Lower lobe of right lung (tissue), 2 donors: Measurements from ENCODE around the gene TMEM144. TPM values are rescaled to one million over a fixed set of nuclear protein-coding genes. Genes with fewer than 3 reads are reported as not detected.
"Not testable (repeated sequence)": the region's sequence is repeated elsewhere in the genome, so short reads cannot be mapped to it uniquely, and the experiment has no call there.

Experiments used
- ATAC-seq, 2 donors: fragments of 200-7000 bp; cut with Tn5 transposase; one replicate each; pipeline ENCODE4 v1.9.1; 2020 to 2022; ENCODE audit warnings: mild to moderate bottlenecking in 2 of 2, moderate library complexity in 2 of 2
- DNase-seq: peaks from one replicate; pipeline ENCODE4 v3.0.0-alpha.2; 2020
- H3K27ac ChIP-seq: fragments of 200-600 bp; one replicate; pipeline ENCODE4 v1.8.0; 2022
- H3K27me3 ChIP-seq: fragments of 200-600 bp; one replicate; pipeline ENCODE4 v1.8.0; 2022; ENCODE audit warnings: low read depth
- H3K36me3 ChIP-seq: fragments of 200-600 bp; one replicate; pipeline ENCODE4 v1.8.0; 2022; ENCODE audit warnings: mild to moderate bottlenecking
- H3K4me1 ChIP-seq: fragments of 200-600 bp; one replicate; pipeline ENCODE4 v1.8.0; 2022
- H3K4me3 ChIP-seq: fragments of 200-600 bp; one replicate; pipeline ENCODE4 v1.8.0; 2022; ENCODE audit warnings: mild to moderate bottlenecking
- H3K9me3 ChIP-seq: fragments of 200-600 bp; one replicate; pipeline ENCODE4 v1.8.0; 2022
- intact Hi-C: fragments of 100-400 bp; cut with DNase I; formaldehyde crosslinking; loops from one replicate; pipeline ENCODE4 v1.11.0; 2022
- total RNA-seq: library from RNA; stranded (reverse); fragmentation: NEBNext Ultra II Directional; extraction: Animal tissue kit (Norgen Biotek cat#: 25700); gene quantifications from one replicate; pipeline ENCODE4 v1.2.1, GENCODE V29; 2021
- TF ChIP-seq, protein P1 (sequence below): fragments of 200-600 bp; IDR thresholded peaks from one replicate; pipeline ENCODE4 v1.8.0; 2022; ENCODE audit warnings: antibody characterized with exemption, mild to moderate bottlenecking
- donor health status: DM: no; HTN: yes; CAD: no; lungs with severe emphysema.

The TMEM144 gene
- total RNA-seq, 1 donor from 2014 or later: 13.1 TPM

DNA sequence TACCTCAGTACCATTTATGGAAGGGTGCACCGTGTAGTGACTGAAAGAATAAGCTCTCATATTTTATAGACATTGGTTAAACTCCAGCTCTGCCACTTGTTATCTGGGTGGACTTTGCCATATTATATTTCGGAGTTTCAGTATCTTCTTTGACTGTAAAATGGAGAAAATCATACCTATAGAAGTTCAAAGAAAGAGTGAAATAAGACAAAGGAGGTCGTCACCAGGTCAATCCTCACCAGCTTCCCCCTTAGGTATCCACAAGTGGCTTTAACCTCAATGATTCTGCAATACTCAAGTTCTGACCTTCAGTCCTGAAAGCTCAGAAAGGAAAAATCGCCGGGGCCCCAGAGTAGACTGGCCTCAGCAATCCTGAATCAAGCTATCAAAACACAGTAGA, 64.3 kb downstream of the TMEM144 start:
- Histone ChIP-seq H3K9me3 (no peaks in the 10 kb centered on the region), H3K4me3 (no peak overlapping the region), H3K36me3 (no peaks in the 10 kb centered on the region), H3K27me3 (no peaks in the 10 kb centered on the region), H3K4me1 (no peaks in the 10 kb centered on the region), H3K27ac (no peak overlapping the region)
- TF ChIP-seq, protein P1, sequence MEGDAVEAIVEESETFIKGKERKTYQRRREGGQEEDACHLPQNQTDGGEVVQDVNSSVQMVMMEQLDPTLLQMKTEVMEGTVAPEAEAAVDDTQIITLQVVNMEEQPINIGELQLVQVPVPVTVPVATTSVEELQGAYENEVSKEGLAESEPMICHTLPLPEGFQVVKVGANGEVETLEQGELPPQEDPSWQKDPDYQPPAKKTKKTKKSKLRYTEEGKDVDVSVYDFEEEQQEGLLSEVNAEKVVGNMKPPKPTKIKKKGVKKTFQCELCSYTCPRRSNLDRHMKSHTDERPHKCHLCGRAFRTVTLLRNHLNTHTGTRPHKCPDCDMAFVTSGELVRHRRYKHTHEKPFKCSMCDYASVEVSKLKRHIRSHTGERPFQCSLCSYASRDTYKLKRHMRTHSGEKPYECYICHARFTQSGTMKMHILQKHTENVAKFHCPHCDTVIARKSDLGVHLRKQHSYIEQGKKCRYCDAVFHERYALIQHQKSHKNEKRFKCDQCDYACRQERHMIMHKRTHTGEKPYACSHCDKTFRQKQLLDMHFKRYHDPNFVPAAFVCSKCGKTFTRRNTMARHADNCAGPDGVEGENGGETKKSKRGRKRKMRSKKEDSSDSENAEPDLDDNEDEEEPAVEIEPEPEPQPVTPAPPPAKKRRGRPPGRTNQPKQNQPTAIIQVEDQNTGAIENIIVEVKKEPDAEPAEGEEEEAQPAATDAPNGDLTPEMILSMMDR: no peak
- no peak for ATAC-seq
- intact Hi-C loops: no loop called here
- DNase-seq: no peak

DNA sequence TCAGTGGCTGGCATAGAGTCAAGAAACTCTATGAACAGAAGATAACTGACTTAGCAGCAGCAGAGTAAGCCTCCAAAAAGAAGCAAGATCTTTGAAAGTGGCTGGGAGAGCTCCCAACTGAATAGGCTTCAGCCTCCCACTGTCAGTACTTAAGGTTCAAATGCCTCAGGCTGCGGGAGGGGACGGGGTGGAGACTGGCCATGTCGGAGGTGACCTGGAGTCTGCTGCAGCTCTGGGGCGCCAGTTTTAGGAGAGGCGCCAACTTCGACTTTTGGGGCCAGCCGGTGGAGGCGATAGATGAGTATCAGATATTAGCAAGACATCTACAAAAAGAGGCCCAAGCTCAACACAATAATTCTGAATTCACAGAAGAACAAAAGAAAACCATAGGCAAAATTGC, 67.3 kb downstream of the TMEM144 start:
- no peak overlapping the region for H3K27ac ChIP-seq
- TF ChIP-seq, protein P1: no peak
- H3K4me1 ChIP-seq: no peaks in the 10 kb centered on the region
- intact Hi-C loops: no loop called here
- ATAC-seq (no peak), DNase-seq (no peak)
- no peaks in the 10 kb centered on the region for H3K9me3 ChIP-seq
- no peak overlapping the region for H3K4me3 ChIP-seq
- H3K27me3 ChIP-seq: no peaks in the 10 kb centered on the region
- no peaks in the 10 kb centered on the region for H3K36me3 ChIP-seq

DNA sequence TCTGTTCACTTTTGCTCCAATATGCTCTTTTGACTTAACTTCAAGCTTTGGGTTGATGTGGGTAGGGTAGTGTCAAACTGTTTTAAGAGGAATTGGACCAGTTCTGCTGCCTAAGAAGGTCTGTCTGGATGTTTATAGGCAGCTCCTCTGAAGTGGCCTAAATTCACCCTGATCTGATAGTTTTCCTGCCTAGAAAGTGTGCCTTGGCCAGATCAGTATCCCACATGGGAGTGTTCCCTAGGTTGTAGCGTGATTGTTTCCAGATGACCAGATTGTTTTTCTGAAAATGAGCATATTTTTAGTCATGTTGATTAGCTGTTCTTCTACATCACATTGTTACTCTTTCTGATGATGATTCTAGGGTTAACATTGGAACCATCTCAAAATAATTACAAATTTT, 68.8 kb downstream of the TMEM144 start:
- H3K9me3 ChIP-seq, H3K36me3 ChIP-seq, H3K27me3 ChIP-seq, H3K4me3 ChIP-seq, DNase-seq, intact Hi-C loops, ATAC-seq, H3K4me1 ChIP-seq, H3K27ac ChIP-seq: not testable (repeated sequence)

DNA sequence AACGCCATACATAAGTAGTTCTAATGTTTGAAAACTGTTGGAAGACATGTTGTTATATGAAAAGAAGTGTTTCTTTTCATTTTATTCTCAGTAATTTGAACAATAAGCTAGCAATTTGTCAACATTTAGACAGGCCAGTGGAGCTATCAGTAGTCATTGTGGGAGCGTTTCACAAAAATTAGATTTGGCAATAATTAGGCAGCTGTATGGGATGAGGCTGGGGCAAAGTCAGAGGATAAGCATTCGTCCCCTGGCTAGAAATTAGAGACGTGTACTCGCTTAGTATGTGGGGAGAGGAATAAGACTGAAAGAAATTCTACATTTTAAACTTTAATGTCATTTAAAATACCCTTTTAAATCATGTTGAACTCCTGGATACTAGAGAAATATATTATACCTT, 70.6 kb downstream of the TMEM144 start:
- no peaks in the 10 kb centered on the region for H3K27me3 ChIP-seq
- H3K4me3 ChIP-seq: no peak overlapping the region
- H3K4me1 ChIP-seq: no peaks in the 10 kb centered on the region
- ATAC-seq: no peak
- TF ChIP-seq, protein P1: no peak
- H3K36me3 ChIP-seq: no peaks in the 10 kb centered on the region
- no peak overlapping the region for H3K27ac ChIP-seq
- no peak for DNase-seq
- no peaks in the 10 kb centered on the region for H3K9me3 ChIP-seq
- intact Hi-C loops: no loop called here

DNA sequence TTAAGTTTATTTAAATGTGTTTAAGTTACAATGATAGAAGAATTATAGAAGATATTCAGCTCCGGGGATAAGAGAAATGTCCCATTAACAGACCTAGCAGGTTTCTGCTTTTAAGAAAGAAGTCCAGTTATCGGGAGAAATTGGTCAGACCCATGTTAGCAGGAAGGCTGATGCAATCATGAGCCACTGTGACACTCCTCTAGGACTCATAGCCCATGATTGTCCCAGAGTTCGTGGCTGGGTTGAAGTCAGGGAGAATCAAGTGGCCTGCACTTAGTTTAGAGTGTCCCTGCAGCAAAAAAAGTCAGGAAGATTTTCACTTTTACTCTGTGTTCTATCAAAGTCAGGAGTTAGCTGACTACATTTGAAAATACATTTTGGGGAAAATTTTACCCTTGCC, 72.0 kb downstream of the TMEM144 start:
- ATAC-seq: no peak
- H3K4me3 ChIP-seq: no peak overlapping the region
- no peak for DNase-seq
- intact Hi-C loops: no loop called here
- no peaks in the 10 kb centered on the region for H3K9me3 ChIP-seq
- H3K4me1 ChIP-seq: no peaks in the 10 kb centered on the region
- H3K27me3 ChIP-seq: no peaks in the 10 kb centered on the region
- H3K36me3 ChIP-seq: no peaks in the 10 kb centered on the region
- TF ChIP-seq, protein P1: no peak
- H3K27ac ChIP-seq: no peak overlapping the region

DNA sequence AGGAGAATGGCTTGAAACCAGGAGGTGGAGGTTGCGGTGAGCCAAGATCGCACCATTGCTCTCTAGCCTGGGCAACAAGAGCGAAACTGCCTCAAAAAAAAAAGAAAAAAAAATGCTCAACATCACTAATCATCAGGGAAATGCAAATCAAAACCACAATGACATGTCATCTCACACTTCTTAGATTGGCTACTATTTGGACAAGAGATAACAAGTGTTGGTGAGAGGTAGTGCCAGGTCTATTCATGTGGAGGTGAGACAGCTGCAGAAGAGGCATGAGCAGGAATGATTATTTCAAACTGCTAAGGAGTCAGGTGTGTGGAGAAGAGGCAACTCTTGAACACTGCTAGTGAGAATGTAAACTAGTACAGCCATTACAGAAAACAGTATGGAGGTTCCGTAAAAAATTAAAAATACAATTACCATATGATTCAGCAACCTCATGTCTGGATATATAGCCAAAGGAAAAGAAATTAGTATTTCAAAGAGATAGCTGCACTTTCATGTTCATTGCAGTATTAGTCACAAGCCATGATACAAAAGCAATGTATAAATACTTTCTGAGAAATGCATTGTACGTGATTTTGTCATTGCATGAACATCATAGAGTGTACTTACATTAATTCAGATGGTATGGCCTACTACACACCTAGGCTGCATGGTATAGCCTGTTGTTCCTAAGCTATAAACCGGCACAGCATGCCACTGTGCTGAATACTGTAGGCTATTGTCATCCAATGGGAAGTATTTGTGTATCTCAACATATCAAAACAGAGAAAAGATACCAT, 75.3 kb downstream of the TMEM144 start:
- TF ChIP-seq, protein P1: no peak

More for the DNA sequence above, 75.3 kb downstream of the TMEM144 start:
- Histone ChIP-seq H3K27ac (no peak overlapping the region), H3K36me3 (no peaks in the 10 kb centered on the region), H3K9me3 (no peaks in the 10 kb centered on the region), H3K27me3 (no peaks in the 10 kb centered on the region), H3K4me3 (no peak overlapping the region), H3K4me1 (no peaks in the 10 kb centered on the region)
- ATAC-seq: no peak
- DNase-seq: no peak
- intact Hi-C loops: no loop called here
